HT-29 (cell line): Measurements from ENCODE around the gene TTC28. TPM values are rescaled to one million over a fixed set of nuclear protein-coding genes. Genes with fewer than 3 reads are reported as not detected.
A peak's percentile ranks its signal among the peaks of the same experiment; 100 is the strongest.

Experiments used
- DNase-seq: peaks from one replicate; pipeline ENCODE4 v3.0.0-alpha.2; 2015; ENCODE audit warnings: low spot score
- total RNA-seq: library from RNA; depleted of rRNA; stranded (reverse); fragments of >200 nt; shearing (Covaris generic); gene quantifications from 2 replicates; pipeline ENCODE4 v1.2.3, GENCODE V29; 2014

The TTC28 gene
- total RNA-seq, 1 experiment from 2014 or later = not detected

DNA sequence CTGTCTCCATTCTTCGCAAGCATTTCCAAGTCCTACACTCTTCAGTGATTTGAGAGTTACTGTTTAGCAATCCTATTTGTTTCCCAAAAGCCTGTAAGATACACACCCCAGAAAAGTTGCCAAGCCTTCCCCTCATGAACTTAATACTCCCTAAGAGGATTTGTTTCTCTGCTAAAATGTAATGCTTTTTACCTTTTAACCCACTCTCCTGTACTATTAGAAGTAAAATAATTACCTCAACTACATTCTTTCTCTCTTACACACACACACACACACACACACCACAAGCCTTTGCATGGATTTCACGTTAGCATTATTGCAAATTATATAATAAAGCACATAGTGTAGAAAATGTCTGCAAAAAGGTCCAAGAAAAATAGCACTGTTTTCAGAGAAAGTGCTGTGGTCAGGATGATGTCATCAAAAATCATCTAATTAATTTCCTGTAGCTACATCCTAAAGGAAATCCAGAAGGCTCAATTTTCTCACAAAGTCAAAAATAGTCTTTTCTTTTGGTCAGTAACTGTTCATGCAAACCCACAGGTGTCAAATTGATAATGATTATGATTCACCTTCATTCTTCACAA lies 396.5 kb downstream of the TTC28 start:
- no peak for DNase-seq

DNA sequence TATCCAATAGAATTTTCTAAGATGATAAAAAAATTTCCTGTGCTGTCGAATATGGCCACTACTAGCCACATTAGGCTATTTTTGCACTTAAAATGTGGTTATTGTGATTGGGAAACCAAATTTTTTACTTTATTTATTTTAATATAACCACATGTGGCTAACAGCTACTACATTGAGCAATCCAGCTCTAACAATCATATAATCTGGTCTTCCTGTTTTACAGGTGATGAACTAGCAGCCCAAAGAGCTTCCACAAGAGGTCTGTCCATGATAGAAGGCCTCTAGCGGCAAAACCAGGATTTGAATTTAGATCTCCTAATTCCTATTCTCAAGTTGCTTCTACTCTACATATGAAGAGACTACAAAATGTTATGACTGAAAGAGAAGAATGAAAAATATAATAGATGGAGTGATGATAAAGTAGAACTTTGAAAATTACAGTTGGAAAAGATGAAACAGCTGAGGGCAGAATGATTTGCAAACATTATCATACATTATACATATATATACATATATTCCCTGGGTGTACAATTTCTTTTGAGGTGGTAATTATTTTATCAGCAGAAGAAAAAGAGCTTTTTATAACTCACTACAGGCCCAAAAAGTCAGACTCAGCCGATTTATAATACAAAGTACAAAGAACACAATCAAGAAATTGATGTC lies 397.1 kb downstream of the TTC28 start:
- no peak for DNase-seq

DNA sequence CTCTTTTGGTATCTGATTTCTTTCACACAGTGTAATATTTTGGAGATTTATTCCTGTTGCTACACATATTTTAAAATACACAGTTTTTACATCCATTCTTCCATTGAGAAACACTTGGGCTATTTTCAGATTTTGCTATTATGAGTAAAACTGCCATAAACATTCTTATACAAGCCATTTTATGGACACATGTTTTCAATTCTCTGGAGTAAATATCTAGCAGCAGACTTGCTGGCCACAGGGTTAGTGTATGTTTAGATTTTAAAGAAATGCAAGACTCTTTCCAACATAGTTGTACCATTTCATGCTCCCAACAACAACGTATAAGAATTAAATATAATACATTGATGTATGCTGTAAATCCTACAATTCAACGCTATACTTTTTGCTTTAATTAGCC lies 399.8 kb downstream of the TTC28 start:
- no peak for DNase-seq

DNA sequence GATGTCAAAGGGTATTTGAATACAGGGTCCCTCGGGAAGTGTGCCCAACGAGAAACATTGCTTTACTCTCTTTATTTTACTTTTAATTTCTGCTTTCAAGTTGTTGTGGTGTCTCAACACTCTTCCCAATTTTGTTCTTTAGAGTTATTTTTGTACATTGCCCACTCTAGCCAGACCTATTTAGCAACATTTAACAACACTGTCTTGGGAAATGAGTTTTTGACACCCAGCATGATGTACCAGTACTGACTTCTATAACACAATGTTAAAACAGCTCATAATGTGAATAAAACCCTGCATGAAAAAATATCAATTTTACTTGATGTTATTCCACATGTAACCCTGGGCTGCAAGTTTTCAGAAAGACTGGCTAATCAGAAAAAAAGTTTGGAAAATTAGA lies 410.4 kb downstream of the TTC28 start:
- no peak for DNase-seq

DNA sequence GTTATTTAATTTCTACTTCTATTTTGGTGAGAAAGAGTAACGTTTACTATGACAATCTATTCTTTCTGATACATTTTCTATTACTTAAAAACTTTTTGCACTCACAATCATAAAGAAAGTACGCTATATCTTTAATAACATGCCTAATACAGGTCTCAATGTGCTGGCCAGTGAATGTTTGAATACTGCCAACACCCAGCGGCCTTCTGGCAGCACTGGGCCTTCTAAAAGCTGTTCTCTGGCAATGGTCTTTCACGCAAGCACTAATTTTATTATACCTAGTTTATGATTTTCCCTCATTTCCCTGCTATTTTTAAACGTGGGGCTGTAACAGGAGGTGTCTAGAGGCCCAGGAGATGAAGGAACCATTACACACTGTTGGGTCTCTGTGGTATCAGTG lies 410.8 kb downstream of the TTC28 start:
- DNase-seq = no peak

DNA sequence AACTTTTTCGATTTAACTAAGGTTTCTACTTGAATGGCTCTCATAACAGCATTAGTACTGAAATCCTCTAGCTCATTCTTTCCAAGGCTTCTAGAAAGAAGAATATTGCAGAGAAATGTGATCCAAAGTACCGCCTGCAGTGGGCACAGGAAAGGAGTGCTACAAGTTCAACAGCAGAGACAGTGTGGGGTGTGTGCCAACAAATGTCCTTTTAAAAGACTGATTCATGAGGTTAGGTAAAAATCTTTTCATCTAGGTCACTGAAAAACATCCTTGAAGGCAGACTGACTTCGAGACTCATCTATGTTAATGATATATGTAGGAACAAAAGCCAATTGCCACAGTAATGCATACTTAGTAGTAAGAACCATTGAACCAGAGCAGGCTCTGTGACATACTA lies 411.5 kb downstream of the TTC28 start:
- no peak for DNase-seq

DNA sequence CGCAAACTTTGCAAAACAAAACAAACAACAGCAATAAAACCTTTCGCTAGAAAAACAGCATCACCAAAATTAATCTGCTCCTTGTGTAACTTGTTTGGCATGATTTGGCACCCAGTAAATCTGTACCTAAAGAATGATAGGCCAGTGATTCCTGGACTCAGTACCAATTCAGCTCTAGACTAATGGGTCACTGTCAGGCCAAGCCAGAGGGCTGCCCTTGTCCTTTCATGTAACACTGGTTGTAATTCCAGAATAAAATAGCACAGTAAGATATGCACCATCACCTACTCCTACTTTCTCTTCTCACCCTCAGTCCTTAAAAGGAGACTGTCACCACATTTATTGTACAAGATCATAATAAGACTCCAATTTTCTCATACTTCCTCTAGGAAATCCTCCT lies 419.0 kb downstream of the TTC28 start:
- DNase-seq = no peak

DNA sequence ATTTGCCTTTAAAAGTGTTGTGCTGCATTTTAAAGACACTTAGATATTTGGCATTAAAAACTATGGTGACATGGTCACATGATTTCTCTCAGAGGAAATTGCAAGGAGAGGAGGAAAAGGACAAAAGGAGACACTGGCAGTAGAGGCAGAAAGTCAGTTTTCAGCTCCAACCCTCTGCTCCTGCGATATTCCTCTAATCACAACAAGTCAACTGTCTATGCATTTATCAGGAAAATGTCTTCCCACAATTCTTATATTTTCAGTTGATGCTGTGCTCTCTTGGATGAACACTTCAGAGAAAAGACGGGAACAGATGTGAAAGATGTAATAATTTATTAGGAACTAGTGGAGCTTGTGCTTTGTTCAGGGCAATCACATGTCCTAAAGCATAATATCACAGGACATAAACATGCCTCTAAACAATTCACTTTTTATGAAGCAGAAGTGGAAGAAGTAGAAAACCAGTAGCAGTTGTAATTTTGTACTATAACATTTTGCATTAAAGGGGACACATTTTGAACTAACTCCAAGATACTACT lies 419.8 kb downstream of the TTC28 start:
- DNase-seq = no peak

DNA sequence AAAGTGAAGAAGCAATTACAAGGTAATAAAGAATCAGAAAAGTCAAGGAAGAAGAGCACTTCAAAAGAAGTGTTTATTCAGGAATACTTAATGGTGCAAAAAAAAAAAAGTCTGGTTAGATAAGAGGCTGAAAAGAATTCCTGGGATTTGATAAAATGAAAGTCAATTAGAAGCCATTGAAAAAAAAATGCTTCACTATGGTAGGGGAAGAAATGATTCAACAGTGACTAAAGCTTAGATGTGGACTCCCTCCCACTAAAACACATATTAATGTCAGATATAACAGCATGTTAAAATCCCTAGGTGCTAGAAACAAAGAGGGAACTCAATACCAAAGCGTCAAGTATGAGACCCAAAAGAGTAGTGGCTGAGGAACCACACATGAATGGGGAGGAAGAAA lies 425.2 kb downstream of the TTC28 start:
- DNase-seq = no peak

DNA sequence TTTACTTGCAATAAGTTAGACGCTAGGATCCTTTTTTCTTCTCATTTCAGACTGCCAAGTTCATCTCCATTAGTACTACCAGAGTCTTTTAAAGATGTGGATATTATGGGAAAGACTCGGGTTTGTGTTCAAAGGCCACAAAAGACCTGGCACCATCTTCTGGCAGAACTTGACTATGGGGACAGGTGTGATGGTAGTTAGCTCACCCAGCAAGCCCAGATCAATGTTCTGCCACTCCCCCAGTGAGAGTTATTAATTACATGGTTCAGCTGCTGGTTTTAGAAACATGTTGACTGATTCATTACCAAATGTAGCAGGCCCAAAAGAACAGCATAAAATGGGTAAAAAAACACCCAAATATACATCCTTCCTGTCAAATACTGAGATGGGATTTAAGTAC lies 427.1 kb downstream of the TTC28 start:
- no peak for DNase-seq

DNA sequence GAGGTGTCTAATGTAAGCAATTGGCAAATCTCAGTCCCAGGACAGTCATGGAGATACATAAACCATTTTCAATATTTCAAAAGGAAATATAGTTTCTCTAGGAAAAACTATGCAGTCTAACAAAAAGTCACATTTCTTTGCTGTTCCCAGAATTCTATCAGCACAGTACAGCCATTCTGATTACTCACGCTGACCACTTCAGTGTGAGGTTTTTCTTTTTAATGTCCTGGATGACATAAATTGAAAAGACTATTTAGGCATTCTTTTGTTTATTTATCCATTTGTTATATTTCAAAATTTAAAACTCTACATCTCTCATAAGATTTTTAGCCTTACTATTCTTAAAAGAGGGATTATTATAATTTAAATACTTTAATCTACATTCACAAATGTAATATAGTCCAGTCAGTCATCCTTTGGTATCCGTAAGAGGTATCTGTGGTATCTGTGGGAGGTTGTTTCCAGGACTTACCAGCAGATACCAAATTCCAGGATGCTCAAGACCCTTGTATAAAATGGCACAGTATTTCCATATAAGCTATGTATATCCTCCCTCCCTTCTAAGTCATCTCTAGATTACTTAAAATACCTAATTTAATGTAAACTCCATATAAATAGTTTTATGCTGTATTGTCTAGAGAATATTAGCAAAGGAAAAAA lies 429.5 kb downstream of the TTC28 start:
- no peak for DNase-seq

DNA sequence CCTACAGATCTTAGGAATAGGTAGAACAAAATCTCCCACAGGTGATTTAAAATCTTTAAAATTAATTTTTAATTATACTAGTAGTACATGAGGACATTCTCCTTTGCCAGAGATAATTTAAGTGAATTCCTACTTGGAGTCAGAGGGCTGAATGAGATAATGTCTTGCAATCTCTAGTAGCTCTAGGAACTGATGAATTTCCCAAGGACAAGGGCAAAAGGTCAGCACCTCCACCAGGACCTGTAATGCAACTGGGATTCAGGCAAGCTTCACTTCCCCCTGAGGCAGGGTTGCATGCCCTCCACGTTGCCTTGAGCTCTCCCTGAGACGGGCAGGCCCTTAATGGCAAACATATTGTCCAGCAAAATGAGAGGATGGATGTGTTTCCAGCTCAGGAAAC lies 430.2 kb downstream of the TTC28 start:
- DNase-seq = no peak

DNA sequence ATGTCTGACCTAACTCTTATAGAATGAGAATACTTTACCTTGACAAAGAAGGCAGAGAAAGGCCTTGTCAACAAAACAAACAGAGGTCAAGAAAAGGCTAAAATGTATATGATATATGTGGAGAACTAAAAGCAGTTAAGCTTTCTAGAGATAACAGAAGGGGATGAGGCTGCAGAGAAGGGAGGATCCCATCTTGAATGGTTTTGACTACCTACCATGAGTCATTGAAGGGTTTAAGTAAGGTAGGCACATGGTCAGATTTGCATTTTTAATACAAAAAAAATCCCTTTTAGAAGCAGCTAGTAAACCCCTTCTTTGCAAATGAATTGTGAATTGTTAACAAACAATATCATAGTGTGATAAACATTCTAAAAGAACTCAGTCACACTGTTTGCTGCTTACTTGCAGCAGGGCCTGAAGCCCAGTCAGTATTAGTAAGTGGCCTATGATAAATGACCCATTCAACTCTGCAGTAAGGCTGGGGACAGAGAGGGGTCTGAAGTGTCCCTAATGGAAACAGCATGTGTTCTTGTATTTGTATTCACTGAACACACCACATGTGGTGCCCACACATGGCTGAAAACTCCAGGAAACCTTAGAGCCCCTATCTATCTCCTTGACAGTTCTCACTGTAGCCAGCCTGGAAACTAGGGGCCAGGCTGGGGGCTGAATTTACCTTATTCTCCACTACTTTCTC lies 431.8 kb downstream of the TTC28 start:
- DNase-seq = no peak

DNA sequence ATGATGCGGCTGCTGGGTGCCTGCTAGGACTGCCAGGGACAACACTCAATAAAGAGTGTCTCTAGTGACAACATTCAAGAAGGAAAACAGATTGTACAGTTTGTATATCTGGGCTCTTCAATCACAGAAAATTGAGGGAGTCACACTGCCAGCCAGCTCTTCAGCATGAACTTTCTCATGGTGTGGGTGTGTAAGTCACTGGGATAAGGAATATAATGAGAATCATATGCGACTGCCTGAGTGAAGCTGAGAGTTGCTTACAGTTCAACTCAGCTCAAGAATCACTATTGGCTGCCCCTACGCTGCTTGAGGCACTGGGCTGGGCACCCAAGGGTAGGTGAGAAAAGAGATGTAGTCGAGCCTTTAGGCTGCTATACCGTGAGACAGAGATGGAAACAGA lies 432.5 kb downstream of the TTC28 start:
- no peak for DNase-seq

DNA sequence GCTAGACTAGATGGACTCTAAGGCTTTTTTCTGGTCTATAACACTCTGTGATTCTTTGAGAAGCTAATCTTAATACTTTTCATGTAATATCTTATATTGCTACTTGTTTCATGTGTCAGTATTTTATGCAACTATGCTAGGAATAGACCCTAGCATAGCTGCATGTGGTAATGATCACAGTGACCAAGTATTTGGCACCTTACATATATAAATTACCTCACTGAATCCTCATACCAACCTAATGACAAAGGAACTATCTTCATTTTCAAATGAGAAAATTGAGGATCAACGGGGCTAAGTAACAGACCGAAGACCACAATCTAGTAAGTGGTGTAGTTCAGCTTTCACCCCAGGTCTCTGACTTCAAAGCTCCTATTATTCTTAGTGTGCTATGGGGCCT lies 433.2 kb downstream of the TTC28 start:
- no peak for DNase-seq

DNA sequence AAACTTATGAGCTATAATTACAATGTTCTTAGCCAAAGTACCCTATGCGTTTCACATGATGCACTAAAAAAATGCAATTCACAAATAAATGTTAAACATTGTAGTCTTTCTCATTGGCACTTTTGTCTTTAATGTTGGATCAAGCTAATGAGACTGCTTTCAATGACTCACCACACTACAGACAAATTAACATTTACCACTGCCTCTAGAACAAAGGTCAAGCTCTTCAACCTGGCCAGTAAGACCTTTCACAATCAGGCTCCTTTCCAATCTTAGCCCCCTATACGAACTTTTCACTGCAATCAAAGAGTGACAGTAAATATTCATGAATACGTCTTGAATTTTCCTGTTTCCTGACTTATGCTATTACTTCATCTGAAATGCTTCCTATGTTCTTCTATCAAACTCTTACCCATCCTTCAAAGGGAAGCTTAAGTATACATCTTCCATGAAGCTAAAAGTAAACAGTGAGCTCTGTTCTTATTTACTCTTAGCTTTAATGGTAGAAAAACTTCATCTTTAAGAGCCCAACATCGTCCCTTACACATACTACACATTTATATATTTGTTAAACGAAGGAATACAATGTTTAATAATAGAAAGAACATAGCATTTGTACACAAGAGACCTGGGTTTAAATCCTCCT lies 433.9 kb downstream of the TTC28 start:
- peak; percentile 5 for DNase-seq

DNA sequence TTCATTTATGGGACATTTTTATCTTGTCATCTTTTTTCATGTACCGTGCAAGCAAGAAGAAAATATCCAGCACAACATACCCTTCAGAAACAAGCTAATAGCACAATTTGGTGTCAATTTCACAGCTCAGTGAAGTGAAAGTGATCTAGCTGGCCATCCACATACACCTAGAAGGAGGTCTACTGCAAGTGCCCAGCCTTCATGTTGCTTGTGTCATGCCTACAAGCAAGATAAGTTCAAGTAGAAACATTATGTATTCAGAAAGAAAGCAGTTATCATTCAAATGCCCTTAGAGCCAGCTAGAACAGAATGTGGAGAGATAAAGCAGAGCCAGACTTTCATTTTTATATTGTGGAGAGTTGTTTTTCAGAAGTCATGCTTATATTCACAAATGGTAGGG lies 434.9 kb downstream of the TTC28 start:
- no peak for DNase-seq

DNA sequence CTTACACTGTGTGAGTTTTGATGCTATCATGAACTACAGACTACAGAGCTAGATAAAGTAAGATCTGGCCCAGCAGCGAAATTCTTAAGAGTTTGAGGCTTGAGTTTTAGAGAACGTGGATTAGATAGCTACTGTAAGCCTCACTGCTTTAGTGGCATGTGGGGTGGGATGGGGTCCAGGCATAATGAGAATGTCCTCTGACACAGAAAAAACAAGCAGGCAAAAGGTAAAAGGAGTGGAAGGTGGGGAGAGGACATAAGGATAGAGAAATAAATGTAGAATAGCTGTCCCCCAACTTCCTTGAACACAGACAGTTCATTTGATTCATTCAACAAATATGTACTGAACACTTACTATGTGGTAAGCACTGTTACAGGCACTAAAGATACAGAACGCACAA lies 436.1 kb downstream of the TTC28 start:
- DNase-seq = no peak

DNA sequence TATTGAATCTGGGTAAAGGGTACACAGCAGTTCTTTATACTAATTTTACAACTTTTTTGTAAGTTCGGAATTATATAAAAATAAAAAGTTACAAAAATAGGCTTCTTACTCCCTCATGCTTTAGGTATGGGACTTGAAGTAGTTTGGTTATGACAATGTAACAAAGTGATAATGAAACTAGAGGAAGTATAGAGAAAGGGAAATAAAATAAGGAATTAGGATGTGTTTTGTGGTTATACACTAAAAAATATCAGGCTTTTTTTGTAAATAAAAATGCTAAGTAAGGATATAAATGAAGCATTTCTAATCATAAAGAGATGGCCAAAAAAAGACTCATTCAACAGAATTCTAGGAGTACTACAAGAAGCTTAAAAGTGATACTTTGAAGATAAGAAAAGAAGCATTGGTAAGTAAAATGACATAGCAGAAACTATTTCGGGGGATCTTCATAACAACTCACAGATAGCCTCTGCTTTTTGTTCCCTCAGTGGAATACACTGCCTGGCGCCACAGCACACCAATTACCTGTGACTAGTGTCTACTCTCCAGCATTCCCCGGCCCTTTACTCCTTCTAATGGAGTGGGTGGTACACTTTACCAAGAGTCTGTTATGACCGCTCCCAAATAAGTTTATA lies 437.9 kb downstream of the TTC28 start:
- DNase-seq = no peak

DNA sequence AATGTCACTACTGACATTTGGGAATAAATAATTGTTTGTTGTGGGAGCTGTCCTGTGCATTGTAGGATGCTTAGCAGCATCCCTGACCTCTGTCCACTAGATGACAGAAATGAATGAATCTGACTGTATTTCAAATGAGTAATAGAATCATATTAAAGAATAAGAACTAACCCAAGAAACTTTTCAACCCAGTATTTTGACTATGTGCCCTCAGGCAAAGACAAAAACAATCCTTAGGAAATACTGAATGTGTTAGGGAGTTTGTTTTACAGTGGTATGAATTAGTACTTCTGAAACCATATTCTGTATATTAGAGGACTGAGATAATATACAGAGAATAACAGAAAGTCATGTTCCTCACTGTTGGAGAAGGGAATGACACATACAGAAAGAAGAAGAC lies 439.7 kb downstream of the TTC28 start:
- DNase-seq = no peak

DNA sequence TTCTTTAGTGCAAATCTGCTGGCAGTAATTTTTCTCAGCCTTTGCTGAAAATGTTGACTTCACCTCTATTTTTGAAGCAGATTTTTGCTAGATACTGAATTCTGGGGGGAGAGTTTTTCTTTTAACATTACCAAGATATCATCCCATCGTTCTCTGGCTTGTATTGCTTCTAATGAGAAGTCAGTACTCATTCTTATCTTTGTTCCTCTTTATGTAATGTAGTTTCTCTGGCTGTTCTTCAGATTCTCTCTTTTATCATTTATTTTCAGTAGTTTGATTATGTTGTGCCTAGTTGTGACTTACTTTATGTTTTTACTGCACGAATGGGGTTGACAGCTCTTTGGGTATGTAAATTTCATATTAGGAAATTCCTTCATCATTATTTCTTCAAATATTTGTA lies 441.9 kb downstream of the TTC28 start:
- no peak for DNase-seq

DNA sequence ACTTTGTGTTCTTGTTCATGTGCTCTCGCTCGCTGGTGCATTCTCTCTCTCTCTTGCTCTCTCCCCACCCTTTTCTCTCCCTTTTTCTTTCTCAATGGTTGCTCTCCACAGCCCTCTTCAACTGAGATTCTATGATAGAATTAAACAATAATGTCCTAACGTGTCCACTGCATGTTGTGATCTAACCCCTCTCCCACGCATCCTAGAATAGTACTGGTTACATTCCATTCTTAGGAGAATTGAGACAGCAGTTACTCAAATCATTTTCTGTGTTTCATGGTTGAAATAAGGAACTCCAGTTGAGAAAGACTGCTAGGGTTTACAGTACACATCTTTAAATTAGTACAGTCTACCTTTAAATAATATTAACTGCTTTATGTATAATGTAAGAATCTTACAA lies 442.5 kb downstream of the TTC28 start:
- no peak for DNase-seq
